Skeletal muscle satellite cell (primary cell): Measurements from ENCODE around the gene S100A14.
A peak's percentile ranks its signal among the peaks of the same experiment; 100 is the strongest.

ENCODE experiments used
- H3K27me3 ChIP-seq: 2 replicates; pipeline ENCODE4 v1.7.0; 2013; ENCODE audit warnings: low read length; ENCODE audit not compliant: control insufficient read depth, insufficient read depth
- H3K36me3 ChIP-seq: 2 replicates; pipeline ENCODE4 v1.7.0; 2013; ENCODE audit warnings: mild to moderate bottlenecking, control low read depth, low read length; ENCODE audit not compliant: insufficient read depth
- H3K4me1 ChIP-seq: 2 replicates; pipeline ENCODE4 v1.7.0; 2013; ENCODE audit warnings: low read length; ENCODE audit not compliant: control insufficient read depth, insufficient read depth
- H3K4me2 ChIP-seq: 2 replicates; pipeline ENCODE4 v1.7.0; 2013; ENCODE audit warnings: mild to moderate bottlenecking, low read length
- H3K4me3 ChIP-seq: 2 replicates; pipeline ENCODE4 v1.7.0; 2013; ENCODE audit warnings: low read length
- H3K9ac ChIP-seq: 2 replicates; pipeline ENCODE4 v1.7.0; 2013; ENCODE audit warnings: mild to moderate bottlenecking, low read depth, low read length, moderate library complexity
- H3K9me3 ChIP-seq: replicated peaks from 2 replicates; pipeline ENCODE4 v1.7.0; 2013; ENCODE audit warnings: mild to moderate bottlenecking, control low read depth, low read length

S100A14 gene

DNA sequence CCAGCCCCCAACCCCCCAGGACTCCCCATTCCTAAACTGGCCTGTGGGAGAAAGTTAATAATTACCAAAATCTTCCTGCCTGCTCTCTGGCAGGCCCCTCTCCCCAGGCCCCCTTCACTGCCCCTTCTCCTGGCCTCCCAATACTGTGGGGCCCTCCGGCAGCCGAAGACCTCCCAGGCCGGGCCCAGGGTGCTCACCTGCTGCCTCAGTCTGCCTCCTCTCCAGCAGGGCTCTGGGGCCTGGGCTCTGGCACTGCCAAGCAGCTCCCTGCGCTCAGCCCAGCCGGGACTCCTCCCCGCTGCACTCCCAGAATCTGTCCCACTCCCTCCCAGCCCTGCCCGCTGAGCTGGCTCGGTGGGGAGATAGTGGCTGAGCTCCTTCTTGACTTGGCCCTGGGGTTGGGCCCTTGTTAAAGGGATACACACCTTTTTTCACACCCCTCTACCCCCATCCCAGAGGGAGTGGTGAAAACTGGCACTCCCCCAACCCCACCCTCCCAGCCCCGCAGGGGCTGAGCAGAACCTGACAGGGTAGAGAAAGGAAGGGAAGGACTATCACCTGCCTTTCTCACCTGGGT lies 3.3 kb downstream of the S100A14 start, which contains the start of gene S100A16:
TSS of gene S100A16 (minus strand) at position 383 of the 577 bp plus-strand sequence. CDS start 4,986 bp downstream, outside the sequence.
- peak within 1 kb of the TSS; percentile 92 for H3K4me3 ChIP-seq
- peak within 1 kb of the TSS; percentile 89 for H3K9ac ChIP-seq
- peak within 1 kb of the TSS; percentile 94 for H3K4me2 ChIP-seq
- peaks cover 46% of the 10 kb centered on the region for H3K4me1 ChIP-seq
- no peaks in the 10 kb centered on the region for H3K27me3 ChIP-seq
- peaks cover 15% of the 10 kb centered on the region for H3K36me3 ChIP-seq
- H3K9me3 ChIP-seq = no peaks in the 10 kb centered on the region

DNA sequence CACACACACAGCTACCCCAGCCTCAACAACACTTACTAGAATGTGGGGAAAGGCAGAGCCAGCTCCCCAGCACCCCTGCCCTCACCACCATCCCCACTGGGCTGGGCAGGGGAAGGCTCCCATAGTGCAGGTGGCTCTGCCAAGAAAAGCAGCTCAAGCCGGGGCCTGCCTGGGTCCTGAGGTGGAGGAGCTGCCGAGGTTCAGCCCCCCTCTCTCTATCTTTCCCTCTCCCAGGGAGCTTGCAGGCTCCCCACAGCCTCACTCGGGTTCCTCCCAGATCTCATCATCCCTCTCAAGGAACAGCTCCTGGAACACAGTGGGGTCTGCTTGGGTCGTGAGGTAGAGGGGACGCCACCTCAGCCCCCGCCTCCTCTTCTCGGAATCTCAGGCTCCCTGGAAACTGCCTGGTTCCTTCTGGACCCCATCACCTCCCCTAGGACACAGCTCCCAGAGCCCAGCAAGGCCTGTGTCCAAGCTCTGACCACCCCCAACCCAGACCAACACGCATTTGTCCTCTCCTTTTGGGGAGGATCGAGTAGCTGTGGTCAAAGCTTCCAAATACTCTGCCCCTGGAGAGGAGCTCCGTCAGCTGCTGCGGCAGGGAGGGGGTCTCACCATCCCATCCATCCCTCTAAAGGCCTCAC lies 3.9 kb downstream of the S100A14 start:
- peak overlapping the region; percentile 92 for H3K4me3 ChIP-seq
- peaks cover 48% of the 10 kb centered on the region for H3K4me1 ChIP-seq
- peak overlapping the region; percentile 89 for H3K9ac ChIP-seq
- peaks cover 21% of the 10 kb centered on the region for H3K36me3 ChIP-seq
- H3K27me3 ChIP-seq = no peaks in the 10 kb centered on the region
- H3K4me2 ChIP-seq = peak overlapping the region; percentile 94
- H3K9me3 ChIP-seq = no peaks in the 10 kb centered on the region

DNA sequence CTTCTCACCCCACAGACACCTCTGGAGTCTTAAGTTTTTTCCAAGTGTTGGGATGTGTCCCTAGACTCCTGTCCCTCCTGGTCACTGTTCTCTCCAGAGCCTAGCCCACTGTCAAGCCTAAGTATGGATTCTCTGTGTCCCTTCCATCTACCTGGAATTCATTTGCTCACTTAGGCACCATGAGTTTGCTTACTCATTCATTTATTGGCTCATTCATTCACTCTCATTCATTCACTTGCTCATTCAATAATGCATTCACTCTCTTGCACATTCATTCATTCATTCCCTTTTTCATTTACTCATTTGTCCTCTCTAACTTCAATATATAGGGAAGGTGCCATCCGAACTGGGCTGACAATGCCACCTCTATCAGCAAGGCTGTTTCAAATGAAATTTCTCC lies 4.8 kb downstream of the S100A14 start:
- H3K27me3 ChIP-seq = no peaks in the 10 kb centered on the region
- H3K4me3 ChIP-seq = peak overlapping the region; percentile 92
- H3K9me3 ChIP-seq = no peaks in the 10 kb centered on the region
- H3K9ac ChIP-seq = peak overlapping the region; percentile 89
- H3K36me3 ChIP-seq = peaks cover 30% of the 10 kb centered on the region
- H3K4me1 ChIP-seq = peaks cover 43% of the 10 kb centered on the region
- peak overlapping the region; percentile 94 for H3K4me2 ChIP-seq

DNA sequence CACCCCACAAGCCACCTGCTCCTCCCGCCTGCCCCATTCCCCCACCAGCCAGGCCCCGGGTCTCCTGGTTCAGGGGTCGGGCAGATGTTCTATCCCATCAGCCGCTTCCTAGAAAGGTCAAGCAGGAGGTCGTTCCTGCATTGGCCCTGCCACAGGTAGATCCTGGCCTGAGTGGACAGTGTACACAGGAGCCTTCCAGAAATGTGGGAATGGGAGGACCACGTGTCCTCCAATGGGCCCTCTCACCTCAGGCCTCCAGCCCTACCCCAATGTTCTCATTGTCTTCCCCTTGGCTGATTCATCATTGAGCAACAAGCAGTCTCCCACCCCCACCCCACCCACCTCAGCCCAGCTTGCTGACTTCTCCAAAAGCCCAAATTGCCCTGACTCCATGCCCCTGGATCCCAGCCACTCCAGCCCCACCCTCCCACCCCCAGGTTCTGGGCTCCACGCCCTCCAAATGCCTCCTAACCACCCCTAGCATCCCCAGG lies 5.3 kb downstream of the S100A14 start:
- Histone ChIP-seq H3K4me1 (peaks cover 42% of the 10 kb centered on the region), H3K36me3 (peaks cover 35% of the 10 kb centered on the region), H3K9me3 (no peaks in the 10 kb centered on the region), H3K4me2 (peak overlapping the region; percentile 94), H3K4me3 (peak overlapping the region; percentile 92), H3K9ac (peak overlapping the region; percentile 90), H3K27me3 (no peaks in the 10 kb centered on the region)

DNA sequence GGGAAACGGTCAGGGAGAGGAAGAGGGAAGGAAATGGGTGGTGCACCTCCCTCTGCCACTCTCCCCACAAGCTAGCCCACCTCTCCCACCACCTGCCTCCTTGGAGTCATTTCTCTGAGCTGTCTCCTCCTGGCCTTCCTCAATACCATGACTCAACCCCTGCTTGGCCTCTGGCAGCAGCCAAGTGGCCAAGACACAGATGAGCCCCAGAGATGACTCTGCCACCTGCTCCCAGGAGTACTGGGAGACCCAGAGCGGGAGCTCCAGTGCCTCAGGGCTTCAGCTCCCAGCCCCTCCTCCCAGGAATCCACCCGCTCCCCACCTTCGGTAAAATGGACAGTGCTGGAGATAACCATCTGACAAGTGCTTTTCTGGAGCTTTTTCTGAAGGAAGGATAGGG lies 5.8 kb downstream of the S100A14 start:
- H3K27me3 ChIP-seq = no peaks in the 10 kb centered on the region
- peaks cover 38% of the 10 kb centered on the region for H3K36me3 ChIP-seq
- H3K4me3 ChIP-seq = peak overlapping the region; percentile 92
- H3K9me3 ChIP-seq = no peaks in the 10 kb centered on the region
- peak overlapping the region; percentile 90 for H3K9ac ChIP-seq
- H3K4me1 ChIP-seq = peaks cover 42% of the 10 kb centered on the region
- peak overlapping the region; percentile 94 for H3K4me2 ChIP-seq

DNA sequence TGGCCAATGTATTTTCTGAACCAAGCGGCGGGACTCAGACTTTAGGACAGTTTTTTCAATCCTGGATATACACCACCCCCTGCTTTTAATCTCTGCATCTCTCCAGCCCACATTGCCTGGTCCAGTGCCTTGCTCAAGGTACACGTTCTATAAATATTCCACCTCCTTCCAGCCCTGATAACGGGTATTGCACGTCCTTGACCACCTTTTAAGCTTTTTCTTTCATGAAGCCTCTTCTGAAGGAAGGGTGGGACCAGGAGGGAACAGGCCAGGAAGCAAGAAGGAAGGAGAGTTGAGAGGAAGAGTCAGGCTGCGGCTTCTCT lies 6.6 kb downstream of the S100A14 start:
- Histone ChIP-seq H3K9ac (peak overlapping the region; percentile 90), H3K9me3 (no peaks in the 10 kb centered on the region), H3K36me3 (peaks cover 46% of the 10 kb centered on the region), H3K4me1 (peaks cover 42% of the 10 kb centered on the region), H3K4me3 (peak overlapping the region; percentile 92), H3K27me3 (no peaks in the 10 kb centered on the region), H3K4me2 (peak overlapping the region; percentile 94)

DNA sequence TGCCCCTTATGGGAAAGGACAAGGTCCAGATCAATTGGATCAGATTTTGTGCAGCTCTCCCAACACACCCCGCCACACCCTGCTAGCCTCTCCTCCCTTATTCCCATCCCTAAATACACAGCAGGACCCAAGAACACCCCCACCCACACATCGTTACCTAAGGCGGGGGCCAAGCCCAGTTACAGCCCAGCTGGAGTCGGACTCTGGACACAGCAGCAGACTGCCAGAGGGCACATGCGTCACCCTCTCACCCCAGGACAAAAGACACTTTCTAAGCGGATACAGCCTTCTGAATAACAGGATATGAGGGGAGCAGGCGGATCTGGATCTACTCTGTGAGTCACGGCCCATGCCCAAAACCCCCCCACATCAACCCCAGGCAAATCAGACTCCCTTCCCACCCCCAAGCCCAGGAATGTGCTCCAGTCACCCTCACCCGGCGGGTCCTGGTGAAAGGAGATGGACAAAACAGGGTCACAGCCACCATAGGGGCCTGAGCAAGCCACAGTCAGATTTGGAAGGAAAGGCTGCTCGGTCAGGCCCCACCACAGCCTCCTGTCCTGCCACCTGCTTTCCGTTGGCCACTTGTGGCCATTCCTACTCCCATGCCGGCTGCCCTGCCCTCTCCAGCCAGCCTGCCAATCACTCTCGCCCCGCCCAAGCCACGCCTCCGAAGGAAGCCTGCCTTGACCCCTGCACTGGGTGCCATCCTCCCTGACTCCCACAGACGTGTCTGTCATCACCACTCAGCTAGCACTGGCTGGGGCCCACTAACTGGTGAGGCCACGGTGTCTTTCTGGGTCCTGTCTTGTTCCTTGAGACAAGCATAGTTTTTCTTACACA lies 7.2 kb downstream of the S100A14 start:
- Histone ChIP-seq H3K9ac (peak overlapping the region; percentile 90), H3K4me1 (peaks cover 42% of the 10 kb centered on the region), H3K4me3 (peak overlapping the region; percentile 92), H3K4me2 (peak overlapping the region; percentile 94), H3K9me3 (no peaks in the 10 kb centered on the region), H3K36me3 (peaks cover 46% of the 10 kb centered on the region), H3K27me3 (no peaks in the 10 kb centered on the region)

DNA sequence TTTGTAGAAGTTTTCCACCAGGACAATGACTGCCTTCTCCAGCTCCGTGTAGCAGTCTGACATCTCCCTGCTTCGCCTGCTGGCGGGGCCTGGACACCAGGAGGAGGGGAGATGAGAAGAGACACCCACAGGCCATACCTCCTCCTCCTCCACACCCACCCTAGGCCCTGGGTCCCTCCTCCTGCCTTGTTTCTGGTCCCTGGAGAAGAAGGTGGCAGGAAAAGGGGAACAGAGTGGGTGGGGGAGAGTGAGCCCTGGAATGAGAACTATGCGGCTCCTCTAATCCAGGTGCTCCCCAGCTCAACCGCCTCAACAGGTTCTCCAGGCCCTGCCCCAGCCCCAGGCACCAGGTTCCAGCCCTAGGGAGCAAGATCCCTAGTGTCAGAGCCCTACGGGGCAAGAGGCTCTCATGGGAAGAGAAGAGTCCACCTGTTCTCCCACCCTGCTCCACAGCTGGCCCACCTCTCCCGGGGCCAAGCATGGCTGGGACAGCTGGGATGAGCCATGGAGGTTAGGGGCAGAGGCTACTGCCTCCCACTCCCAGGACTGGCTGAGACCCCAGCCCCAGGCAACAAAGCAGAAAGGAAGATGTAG lies 7.9 kb downstream of the S100A14 start:
- Histone ChIP-seq H3K36me3 (peaks cover 46% of the 10 kb centered on the region), H3K4me1 (peaks cover 38% of the 10 kb centered on the region), H3K4me3 (peak overlapping the region; percentile 92), H3K27me3 (no peaks in the 10 kb centered on the region), H3K9me3 (no peaks in the 10 kb centered on the region), H3K9ac (peak overlapping the region; percentile 90), H3K4me2 (peak overlapping the region; percentile 94)

DNA sequence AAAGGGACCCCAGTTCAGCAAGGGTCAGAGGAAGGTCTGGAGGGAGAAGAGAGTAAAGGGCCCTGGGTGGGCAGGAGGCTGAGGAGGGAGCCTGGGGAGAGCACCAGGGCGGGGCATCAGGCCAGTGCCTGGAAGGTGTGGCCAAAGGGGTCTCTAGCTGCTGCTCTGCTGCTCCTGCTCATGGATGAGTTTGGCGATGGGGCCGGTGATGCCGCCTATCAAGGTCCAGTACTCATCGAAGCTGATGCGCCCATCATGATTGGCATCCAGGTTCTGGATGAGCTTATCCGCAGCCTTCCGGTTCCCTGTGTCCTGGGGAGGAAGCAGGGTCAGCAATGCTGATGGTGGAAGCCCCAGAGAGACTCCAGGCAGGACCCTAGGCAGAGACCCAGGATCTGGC lies 8.7 kb downstream of the S100A14 start:
- Histone ChIP-seq H3K4me2 (peak overlapping the region; percentile 94), H3K9ac (peak overlapping the region; percentile 90), H3K4me3 (peak overlapping the region; percentile 92), H3K4me1 (peaks cover 36% of the 10 kb centered on the region), H3K27me3 (no peaks in the 10 kb centered on the region), H3K9me3 (no peaks in the 10 kb centered on the region), H3K36me3 (peaks cover 46% of the 10 kb centered on the region)

DNA sequence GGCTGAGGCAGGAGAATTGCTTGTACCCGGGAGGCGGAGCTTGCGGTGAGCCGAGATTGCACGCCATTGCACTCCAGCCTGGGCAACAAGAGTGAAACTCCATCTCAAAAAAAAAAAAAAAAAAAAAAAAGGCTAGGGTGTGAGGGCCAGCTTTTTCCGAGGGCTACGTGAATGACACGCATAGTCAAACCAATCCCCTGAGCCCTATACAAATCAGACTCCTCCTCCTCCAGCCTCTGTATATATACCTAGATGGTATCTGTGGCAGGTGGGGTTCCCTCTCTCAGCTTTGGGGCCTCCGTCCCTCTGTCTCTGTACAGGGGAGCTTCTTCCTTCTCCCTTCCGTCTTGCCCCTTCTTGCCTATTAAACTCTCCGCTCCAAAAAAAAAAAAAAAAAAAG lies 9.9 kb downstream of the S100A14 start:
- Histone ChIP-seq H3K36me3 (peaks cover 43% of the 10 kb centered on the region), H3K9ac (no peak overlapping the region)

DNA sequence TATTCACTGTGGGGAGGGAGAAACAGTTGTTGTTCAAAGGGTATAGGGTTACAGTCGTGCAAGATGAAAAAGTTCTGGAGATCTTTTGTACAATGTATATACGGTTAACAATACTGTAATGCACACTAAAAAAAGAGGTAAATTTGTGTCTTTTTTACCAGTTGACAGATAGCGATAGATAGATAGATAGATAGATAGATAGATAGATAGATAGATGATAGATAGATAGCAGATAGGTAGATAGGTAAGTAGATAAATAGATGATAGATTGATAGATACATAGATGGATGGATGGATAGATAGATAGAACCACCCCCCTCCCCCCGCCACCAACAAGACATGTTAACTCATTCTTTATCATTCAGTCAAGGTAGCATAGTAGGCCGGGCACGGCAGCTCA lies 13.4 kb downstream of the S100A14 start:
- Histone ChIP-seq H3K4me2 (no peak overlapping the region), H3K9ac (no peak overlapping the region), H3K4me1 (peaks cover 26% of the 10 kb centered on the region), H3K9me3 (no peaks in the 10 kb centered on the region), H3K36me3 (peaks cover 36% of the 10 kb centered on the region), H3K27me3 (no peaks in the 10 kb centered on the region), H3K4me3 (no peak overlapping the region)

More for the DNA sequence above, 9.9 kb downstream of the S100A14 start:
- H3K4me3 ChIP-seq = no peak overlapping the region
- H3K4me1 ChIP-seq = peaks cover 36% of the 10 kb centered on the region
- H3K4me2 ChIP-seq = no peak overlapping the region
- no peaks in the 10 kb centered on the region for H3K9me3 ChIP-seq
- H3K27me3 ChIP-seq = no peaks in the 10 kb centered on the region
